Measurements from ENCODE around the gene LBHD2. TPM values are rescaled to one million over a fixed set of nuclear protein-coding genes. Genes with fewer than 3 reads are reported as not detected.

Gene LBHD2
- total and polyA plus RNA-seq, 2 experiments from 2014 or later = not detected

DNA sequence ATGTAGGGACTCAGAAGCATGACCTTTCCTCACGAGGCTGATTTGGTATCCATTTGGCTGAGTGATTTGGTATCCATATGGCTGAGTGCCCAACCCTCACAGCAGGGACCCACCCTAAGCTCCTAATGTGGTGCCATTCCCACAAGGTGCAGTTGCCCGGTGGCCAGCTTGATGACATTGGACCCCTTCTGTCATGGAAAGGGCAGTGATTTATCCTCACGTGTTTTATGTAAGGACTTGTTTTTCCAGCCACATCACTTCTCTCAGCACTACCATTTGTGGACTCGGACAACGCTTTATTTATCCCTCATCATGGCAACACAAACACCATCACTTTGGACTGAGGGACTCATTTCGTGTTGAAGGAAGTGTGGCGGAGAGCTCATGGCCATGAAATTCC, 18.1 kb upstream of the LBHD2 start (continued):
- TF ChIP-seq ZNF462 (CRISPR knock-in tag; IDR thresholded peaks at IDR 0.05) = no peak
- no peak for TF ChIP-seq POLR2AphosphoS5 (IDR thresholded peaks at IDR 0.05; ENCODE audit: low read depth)
- TF ChIP-seq, protein P1, sequence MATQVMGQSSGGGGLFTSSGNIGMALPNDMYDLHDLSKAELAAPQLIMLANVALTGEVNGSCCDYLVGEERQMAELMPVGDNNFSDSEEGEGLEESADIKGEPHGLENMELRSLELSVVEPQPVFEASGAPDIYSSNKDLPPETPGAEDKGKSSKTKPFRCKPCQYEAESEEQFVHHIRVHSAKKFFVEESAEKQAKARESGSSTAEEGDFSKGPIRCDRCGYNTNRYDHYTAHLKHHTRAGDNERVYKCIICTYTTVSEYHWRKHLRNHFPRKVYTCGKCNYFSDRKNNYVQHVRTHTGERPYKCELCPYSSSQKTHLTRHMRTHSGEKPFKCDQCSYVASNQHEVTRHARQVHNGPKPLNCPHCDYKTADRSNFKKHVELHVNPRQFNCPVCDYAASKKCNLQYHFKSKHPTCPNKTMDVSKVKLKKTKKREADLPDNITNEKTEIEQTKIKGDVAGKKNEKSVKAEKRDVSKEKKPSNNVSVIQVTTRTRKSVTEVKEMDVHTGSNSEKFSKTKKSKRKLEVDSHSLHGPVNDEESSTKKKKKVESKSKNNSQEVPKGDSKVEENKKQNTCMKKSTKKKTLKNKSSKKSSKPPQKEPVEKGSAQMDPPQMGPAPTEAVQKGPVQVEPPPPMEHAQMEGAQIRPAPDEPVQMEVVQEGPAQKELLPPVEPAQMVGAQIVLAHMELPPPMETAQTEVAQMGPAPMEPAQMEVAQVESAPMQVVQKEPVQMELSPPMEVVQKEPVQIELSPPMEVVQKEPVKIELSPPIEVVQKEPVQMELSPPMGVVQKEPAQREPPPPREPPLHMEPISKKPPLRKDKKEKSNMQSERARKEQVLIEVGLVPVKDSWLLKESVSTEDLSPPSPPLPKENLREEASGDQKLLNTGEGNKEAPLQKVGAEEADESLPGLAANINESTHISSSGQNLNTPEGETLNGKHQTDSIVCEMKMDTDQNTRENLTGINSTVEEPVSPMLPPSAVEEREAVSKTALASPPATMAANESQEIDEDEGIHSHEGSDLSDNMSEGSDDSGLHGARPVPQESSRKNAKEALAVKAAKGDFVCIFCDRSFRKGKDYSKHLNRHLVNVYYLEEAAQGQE (IDR thresholded peaks at IDR 0.05; ENCODE audit: unreplicated experiment) = no peak
- no peak for TF ChIP-seq STAT1 (IDR thresholded peaks at IDR 0.05; ENCODE audit: unreplicated experiment)
- TF ChIP-seq EZH2 (IDR thresholded peaks at IDR 0.05; ENCODE audit: low read depth, unreplicated experiment) = no peak

- H2AFZ ChIP-seq = no peak overlapping the region
- no peaks in the 10 kb centered on the region for H3F3A ChIP-seq (replicated peaks; ENCODE audit: low read depth)
- no peaks in the 10 kb centered on the region for H3K79me2 ChIP-seq (replicated peaks; ENCODE audit: insufficient read depth)
- no peaks in the 10 kb centered on the region for H3K36me3 ChIP-seq (ENCODE audit: insufficient read depth)
- no peak overlapping the region for H3K27ac ChIP-seq (ENCODE audit: low read depth)
- no peak overlapping the region for H3K4me3 Mint-ChIP-seq
- no peaks in the 10 kb centered on the region for H3K27me3 ChIP-seq (ENCODE audit: insufficient read depth)
- peaks cover 6% of the 10 kb centered on the region for H3K27me3 Mint-ChIP-seq (ENCODE audit: insufficient read depth, low read depth, poor library complexity)
- peaks cover 3% of the 10 kb centered on the region; the same call in 2 of the 3 replicates for H3K4me1 Mint-ChIP-seq
- H3K4me1 ChIP-seq (ENCODE audit: insufficient read depth) = no peaks in the 10 kb centered on the region
- no peaks in the 10 kb centered on the region for H3K9me2 ChIP-seq (ENCODE audit: insufficient read depth)
- DNase-seq (ENCODE audit: low spot score) = no peak
- H4K20me1 ChIP-seq (replicated peaks; ENCODE audit: insufficient read depth) = peaks cover 3% of the 10 kb centered on the region; the same call in 1 of the 2 replicates
- H3K4me2 ChIP-seq = no peak overlapping the region
- H3K27ac Mint-ChIP-seq = no peak overlapping the region
- no peaks in the 10 kb centered on the region for H3K9me3 Mint-ChIP-seq
- H3K36me3 Mint-ChIP-seq (ENCODE audit: low read depth) = no peaks in the 10 kb centered on the region
- ATAC-seq = no peak; the same call in 2 of the 3 replicates
- no peak overlapping the region for H3K4me3 ChIP-seq
- TF ChIP-seq, protein P1 (IDR thresholded peaks at IDR 0.05; ENCODE audit: unreplicated experiment) = no peak
- no peak for TF ChIP-seq CREB1 (CRISPR knock-in tag; IDR thresholded peaks at IDR 0.05; ENCODE audit: low read depth)
- TF ChIP-seq EZH2 (IDR thresholded peaks at IDR 0.05; ENCODE audit: low read depth, unreplicated experiment) = no peak
- TF ChIP-seq, protein P2, sequence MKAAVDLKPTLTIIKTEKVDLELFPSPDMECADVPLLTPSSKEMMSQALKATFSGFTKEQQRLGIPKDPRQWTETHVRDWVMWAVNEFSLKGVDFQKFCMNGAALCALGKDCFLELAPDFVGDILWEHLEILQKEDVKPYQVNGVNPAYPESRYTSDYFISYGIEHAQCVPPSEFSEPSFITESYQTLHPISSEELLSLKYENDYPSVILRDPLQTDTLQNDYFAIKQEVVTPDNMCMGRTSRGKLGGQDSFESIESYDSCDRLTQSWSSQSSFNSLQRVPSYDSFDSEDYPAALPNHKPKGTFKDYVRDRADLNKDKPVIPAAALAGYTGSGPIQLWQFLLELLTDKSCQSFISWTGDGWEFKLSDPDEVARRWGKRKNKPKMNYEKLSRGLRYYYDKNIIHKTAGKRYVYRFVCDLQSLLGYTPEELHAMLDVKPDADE (IDR thresholded peaks at IDR 0.05) = no peak
- TF ChIP-seq ZNF114 (CRISPR knock-in tag; IDR thresholded peaks at IDR 0.05) = no peak
- no peak for TF ChIP-seq STAT1 (IDR thresholded peaks at IDR 0.05; ENCODE audit: unreplicated experiment)
These were observed 17.6 kb upstream of the LBHD2 start for GRCh38 chr14:103066399-103066798.

All from GM23338 (cell line).